HG03521 (cell line): ENCODE measurements around the gene ARSB.
"Not testable (repeated sequence)": the region's sequence is repeated elsewhere in the genome, so short reads cannot be mapped to it uniquely, and the experiment has no call there.

Source experiments
- ATAC-seq: cut with Tn5 transposase; IDR thresholded peaks from one replicate; pipeline ENCODE4 v1.9.1; 2021; ENCODE audit warnings: mild to moderate bottlenecking, moderate library complexity; ENCODE audit not compliant: unreplicated experiment

ARSB gene

DNA sequence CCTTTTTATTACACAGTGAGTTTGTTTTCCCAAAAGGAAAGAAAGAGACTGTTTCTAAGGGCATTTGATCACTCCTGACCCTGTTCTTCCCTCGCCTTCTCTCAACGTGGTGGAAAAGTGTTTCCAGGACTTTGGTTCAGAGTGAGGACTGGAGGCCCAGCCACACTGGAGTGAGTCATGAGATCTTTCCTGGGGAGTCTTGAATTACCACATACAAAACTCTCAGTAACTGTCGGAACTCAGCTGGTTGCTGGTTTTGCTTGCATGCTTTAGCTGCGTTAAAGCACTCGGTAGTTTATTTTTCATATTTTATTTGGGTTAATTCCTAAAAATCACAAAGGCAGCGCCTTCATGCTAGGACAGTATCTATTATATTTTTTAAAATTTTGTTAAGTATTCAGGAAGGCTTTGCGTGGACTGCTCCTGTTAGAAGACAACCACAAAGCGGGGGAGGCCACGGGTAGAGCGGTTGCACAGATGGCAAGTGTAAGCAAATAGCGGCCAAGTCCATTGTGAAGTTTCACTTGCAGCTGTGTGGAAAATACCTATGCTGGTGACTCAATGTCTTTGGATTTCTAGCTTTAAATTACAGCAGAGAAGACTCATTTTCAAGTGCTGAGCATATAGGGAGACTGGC is 77.7 kb downstream of the ARSB start:
- no peak for ATAC-seq

DNA sequence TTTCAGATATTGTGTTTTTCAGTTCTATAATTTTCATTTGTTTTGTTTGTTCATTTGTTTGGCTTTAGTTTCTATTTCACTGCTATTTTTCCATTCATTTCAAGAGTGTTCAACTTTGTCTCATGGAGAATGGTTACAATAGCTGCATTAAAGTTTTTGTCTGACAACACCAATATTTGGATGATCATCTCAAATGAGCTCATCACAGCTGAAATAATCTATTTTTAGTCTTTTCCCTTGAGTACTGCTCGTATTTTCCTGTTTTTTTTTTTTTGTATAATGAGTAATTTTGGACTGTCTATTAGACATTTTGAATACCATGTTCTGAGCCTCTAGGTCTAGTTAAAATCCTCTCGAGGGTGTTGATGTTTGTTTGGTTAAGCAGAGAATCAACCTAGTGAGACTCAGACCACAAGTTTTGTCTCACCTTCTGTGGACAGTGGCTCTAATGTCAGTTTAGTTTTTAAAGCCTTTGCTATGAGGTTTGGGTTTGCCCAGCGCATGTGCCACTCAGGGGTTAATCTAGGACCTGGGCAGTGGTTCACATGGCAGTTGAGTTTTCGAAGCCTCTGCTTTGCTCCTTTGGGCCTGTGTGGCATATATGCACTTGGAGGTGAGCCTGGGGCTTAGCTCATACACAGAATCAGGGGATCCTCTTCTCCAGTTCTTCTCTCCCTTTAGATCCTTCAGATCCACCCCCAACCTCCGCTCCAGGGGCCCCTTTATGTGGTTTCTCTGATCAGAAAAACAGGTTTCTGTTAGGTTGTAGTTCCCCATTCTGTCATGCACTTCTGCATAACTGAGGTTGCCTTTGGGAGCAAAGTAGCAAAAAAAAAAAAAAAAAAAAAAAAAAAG is 79.8 kb downstream of the ARSB start:
- peak; percentile 56 for ATAC-seq

DNA sequence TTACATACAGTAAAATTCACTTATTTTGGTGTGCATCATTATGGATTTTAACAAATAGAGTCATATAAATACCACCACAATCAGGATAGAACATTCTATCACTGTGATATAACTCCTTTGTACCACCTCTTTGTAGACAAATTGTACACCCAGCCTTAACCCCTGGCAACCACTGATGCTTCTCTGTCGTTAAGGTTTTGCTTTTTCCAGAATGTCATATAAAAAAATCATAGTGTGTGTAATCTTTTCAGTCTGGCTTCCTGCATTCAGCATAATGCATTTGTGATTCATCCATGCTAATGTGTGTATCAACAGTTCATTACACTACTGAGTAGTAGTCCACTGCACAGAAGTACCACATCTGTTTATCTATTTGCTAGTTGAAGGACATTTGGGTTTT is 81.2 kb downstream of the ARSB start:
- ATAC-seq = no peak

GRCh38 chr5:78903353-78903752 is 81.8 kb downstream of the ARSB start:
- ATAC-seq = no peak

DNA sequence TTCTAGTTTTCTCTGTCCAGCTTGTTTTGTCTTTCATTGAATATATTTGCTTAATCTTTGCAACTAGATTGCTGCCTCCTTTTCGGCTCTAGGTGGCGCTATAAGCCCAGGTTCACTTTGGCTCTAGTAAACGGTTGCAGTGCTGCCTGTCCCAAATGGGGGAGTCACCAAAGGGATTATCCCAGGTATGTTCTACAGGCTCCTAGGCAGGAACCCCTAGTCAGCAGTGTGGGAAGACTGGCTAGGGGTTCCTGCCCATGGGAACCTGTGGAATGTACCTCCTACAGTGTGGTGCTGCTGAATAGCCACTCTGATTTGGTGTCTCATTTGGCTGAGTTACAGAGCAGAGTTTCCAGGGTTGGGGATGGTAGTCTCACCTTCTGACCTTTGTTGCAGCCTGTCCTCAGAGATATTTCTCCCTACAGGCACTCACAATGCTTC is 85.2 kb downstream of the ARSB start:
- ATAC-seq = no peak

DNA sequence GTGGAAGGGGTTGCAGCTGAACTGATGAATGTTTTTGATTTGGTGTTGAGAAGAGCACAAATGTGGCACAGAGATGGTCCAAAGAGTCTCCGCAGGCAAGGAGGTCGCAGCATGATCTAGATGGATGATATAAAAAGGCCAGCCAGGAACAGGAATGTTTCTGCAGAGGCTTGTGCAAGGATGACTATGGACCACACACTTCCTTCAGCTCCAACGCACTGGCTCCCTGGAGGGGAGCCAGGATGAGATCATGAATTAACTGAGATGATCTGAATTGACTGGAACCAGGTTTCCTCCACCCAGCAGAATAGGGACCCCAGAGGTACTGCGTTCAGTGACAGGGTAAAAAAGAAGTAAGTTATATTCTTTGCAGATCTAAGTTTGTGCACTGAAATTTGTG is 89.0 kb downstream of the ARSB start:
- no peak for ATAC-seq

DNA sequence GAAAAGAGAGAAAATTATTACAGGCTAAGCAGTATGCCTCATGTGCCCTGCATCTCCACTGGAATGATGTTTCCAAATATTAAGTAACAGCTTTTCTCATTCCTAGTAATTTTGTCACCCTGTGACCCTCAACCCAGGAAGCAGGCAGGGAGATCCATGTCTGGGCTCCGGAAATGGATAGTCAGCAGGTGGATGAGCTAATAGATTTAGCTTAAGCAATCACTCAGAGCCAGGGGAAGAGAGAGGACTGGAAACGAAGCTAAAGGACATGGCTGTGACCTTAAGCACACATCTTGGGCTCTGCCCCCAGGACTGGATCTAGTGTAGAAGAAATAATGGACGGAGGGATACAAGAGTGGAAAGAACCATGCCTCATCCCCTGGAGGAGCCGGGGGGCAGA is 89.5 kb downstream of the ARSB start:
- no peak for ATAC-seq

GRCh38 chr5:78893940-78894677 is 91.0 kb downstream of the ARSB start:
- ATAC-seq = no peak

DNA sequence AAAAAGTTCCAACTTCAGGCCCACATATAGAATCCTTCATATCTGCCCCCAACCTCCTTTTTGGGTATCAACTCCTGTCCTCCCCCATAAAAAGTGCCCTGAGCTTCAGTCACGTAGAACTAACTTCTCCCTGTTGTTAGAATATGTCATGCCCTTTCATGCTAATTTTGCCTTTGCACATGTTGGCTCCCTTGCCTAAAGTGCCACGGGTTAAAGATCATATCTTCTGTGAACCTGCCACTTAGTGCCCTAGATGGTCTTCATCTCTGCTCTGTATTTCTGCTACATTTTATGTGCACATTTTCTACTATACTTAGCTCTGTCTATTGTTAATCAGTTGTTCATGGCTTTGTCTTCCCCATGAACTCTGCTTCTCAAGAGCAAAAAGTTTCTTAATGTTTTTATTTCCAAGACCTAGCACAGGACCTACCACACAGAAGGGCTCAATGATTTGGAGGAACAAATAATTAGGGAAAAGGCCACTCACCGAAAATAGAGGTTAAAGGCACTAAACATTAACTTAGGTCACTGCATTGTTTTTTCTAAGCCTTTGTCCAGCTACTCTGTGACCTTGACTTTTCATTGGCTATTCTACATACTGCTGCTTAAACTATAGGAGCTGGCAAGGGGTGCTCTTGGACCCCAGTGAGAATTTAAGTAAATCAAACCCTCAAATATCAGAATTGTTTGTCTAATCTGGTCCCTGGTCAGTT is 94.3 kb downstream of the ARSB start:
- ATAC-seq = no peak

DNA sequence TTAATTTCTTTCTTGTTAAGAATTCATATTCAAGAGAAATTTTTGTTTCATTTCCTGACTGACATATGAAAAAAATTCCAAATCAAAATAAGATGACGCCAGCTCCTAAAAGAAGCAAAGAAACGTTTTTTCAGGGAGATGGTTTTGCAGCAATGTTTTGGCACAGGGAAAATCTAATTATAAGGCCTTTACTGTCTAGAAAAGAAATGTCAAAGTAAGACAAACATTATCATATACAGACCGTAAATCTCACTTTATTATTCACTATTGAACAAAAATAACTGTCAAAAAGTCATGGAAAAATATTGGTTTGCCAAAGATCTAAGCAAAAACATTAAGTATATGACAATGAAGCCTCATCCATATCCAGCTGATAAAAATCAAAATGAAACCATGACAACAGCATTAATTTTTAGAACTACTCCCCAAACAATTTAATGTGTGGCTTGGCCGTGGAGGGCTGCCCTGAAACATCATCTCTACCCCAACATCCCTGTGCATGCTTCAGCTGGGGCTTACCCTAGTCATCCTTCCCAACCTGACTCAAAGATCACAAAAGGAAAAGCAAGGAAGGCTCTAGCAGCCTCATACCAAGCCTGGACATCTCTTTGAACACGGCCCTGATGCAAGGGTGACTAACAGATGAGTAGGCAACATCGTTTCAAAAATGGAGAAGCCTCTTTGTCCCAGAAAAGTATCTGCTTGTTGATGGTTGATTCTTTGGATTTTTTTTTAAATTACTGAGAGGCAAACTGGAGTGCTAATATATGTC is 95.6 kb downstream of the ARSB start:
- ATAC-seq = no peak

GRCh38 chr5:78888580-78889368 is 96.3 kb downstream of the ARSB start:
- ATAC-seq = no peak

DNA sequence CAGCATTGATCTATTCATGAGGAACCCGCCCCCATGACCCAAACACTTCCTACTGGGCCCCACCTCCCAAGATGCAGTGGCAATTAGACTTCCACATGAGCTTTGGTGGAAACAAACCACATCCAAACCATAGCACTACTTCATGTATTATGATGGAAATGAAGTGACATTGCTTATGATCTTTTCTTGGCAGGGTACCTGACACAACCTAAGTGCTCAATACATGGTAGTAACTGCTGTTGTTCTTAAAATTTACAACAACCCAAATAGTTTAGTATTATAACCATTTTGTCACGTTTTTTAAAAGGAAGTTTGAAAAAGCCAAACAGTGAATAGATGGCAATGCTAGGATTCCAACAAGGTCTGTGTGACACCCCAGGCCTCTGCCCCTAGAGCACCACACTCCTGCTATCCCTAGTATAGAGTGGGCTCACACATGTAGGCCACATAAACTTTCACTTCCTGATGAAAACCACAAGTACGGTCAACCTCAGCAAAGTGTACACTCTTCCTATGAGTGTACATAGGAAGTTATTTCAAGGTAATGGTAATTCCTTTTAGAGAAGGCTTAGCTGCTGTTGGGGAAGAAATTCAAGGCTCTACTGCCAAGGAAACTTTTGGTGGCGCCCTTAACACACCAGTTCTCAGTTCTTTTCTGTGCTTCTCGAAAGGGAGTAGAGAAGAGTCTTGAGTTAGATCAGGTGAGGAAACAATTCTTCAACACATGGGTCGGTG is 97.6 kb downstream of the ARSB start:
- ATAC-seq = peak; percentile 94

- no peak for ATAC-seq
Measured at GRCh38 chr5:78886341-78887230, 98.5 kb downstream of the ARSB start.

GRCh38 chr5:78881884-78882283 is 103.2 kb downstream of the ARSB start:
- no peak for ATAC-seq

- no peak for ATAC-seq
Measured at GRCh38 chr5:78879516-78879915, 105.6 kb downstream of the ARSB start.

DNA sequence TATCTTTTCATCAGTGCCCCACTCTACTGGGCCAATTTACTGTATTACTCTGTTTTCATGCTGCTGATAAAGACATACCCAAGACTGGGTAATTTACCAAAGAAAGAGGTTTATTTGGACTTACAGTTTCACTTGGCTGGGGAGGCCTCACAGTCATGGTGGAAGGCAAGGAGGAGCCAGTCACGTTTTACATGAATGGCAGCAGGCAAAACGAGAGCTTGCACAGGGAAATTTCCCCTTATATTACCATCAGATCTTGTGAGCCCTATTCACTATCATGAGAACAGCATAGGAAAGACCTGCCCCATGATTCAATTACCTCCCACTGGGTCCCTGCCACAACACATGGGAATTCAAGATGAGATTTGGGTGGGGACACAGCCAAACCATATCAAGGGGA is 119.0 kb downstream of the ARSB start:
- ATAC-seq = not testable (repeated sequence)

- ATAC-seq = no peak
Measured at GRCh38 chr5:78858364-78858763, 126.7 kb downstream of the ARSB start.

- no peak for ATAC-seq
Measured at GRCh38 chr5:78855026-78855425, 130.1 kb downstream of the ARSB start.
